HL-60 (cell line): Measurements from ENCODE around the gene PABPC1L.

Experiments
- DNase-seq, 2 experiments: peaks; one replicate each; pipeline ENCODE4 v3.0.0-alpha.2; 2010 to 2020; ENCODE audit warnings: low read depth in 1 of 2, low spot score in 1 of 2
- H3K27ac ChIP-seq: fragments of 250-450 bp; sonication (Bioruptor Pico); replicated peaks from 2 replicates; pipeline ENCODE4 v1.5.1; 2020; ENCODE audit warnings: mild to moderate bottlenecking, moderate library complexity
- H3K27me3 ChIP-seq: fragments of 250-450 bp; sonication (Bioruptor Pico); 2 replicates; pipeline ENCODE4 v1.5.1; 2021; ENCODE audit warnings: mild to moderate bottlenecking, moderate library complexity; ENCODE audit not compliant: insufficient read depth, poor library complexity, severe bottlenecking
- H3K4me3 ChIP-seq: replicated peaks from 2 replicates; pipeline ENCODE4 v1.5.1; 2011; ENCODE audit warnings: mild to moderate bottlenecking, control low read depth, low read length; ENCODE audit not compliant: insufficient read depth
- CTCF ChIP-seq: IDR thresholded peaks from one replicate; pipeline ENCODE4 v1.5.1; 2011; ENCODE audit warnings: low read length, control low read depth, inconsistent platforms; ENCODE audit not compliant: insufficient read depth
- GABPA ChIP-seq: IDR thresholded peaks from 2 replicates; pipeline ENCODE4 v1.6.1; 2012; ENCODE audit warnings: low read depth
- POLR2AphosphoS5 ChIP-seq: IDR thresholded peaks from 2 replicates; pipeline ENCODE4 v1.6.1; 2012; ENCODE audit warnings: low read depth
- REST ChIP-seq: IDR thresholded peaks from 2 replicates; pipeline ENCODE4 v1.6.1; 2012; ENCODE audit warnings: low read depth; ENCODE audit not compliant: insufficient replicate concordance
- SPI1 ChIP-seq: IDR thresholded peaks from 2 replicates; pipeline ENCODE4 v1.6.1; 2012; ENCODE audit warnings: low read depth, mild to moderate bottlenecking, borderline replicate concordance

The PABPC1L gene

GRCh38 chr20:44894959-44895358 lies 14.9 kb upstream of the PABPC1L start:
- TF ChIP-seq GABPA (no peak), POLR2AphosphoS5 (no peak)
- no peak for DNase-seq
- no peak overlapping the region; the same call in 1 of the 2 replicates for H3K27ac ChIP-seq
- H3K4me3 ChIP-seq, result no peak overlapping the region
- no peaks in the 10 kb centered on the region for H3K27me3 ChIP-seq

- H3K4me3 ChIP-seq, result 0 out of 2 replicates have a peak overlapping the region, but pooled peaks have one; percentile 13
- DNase-seq, result peak; percentile 67 to 73
- H3K27ac ChIP-seq, result peak overlapping the region; percentile 60
- TF ChIP-seq SPI1 (peak; percentile 58; the same call in 1 of the 2 replicates), GABPA (0 out of 2 replicates have a peak, but pooled peaks have one; percentile 18), POLR2AphosphoS5 (no peak)
- no peaks in the 10 kb centered on the region for H3K27me3 ChIP-seq
Measured at GRCh38 chr20:44896583-44896982, 13.3 kb upstream of the PABPC1L start.

- no peak for DNase-seq
- Histone ChIP-seq H3K27me3 (no peaks in the 10 kb centered on the region), H3K27ac (peak overlapping the region; percentile 60), H3K4me3 (0 out of 2 replicates have a peak overlapping the region, but pooled peaks have one; percentile 13)
- TF ChIP-seq SPI1, result no peak
- TF ChIP-seq POLR2AphosphoS5, result no peak
Measured at GRCh38 chr20:44897133-44897532, 12.7 kb upstream of the PABPC1L start.

- DNase-seq, result no peak
- Histone ChIP-seq H3K27me3 (no peaks in the 10 kb centered on the region), H3K4me3 (no peak overlapping the region), H3K27ac (no peak overlapping the region)
- TF ChIP-seq SPI1 (no peak), GABPA (no peak), REST (no peak), CTCF (no peak), POLR2AphosphoS5 (no peak)
Measured at GRCh38 chr20:44900231-44900854, 9.5 kb upstream of the PABPC1L start.

GRCh38 chr20:44901974-44902373 lies 7.9 kb upstream of the PABPC1L start:
- no peaks in the 10 kb centered on the region for H3K27me3 ChIP-seq
- DNase-seq, result no peak
- H3K4me3 ChIP-seq, result no peak overlapping the region
- H3K27ac ChIP-seq, result no peak overlapping the region
- TF ChIP-seq CTCF, result no peak
- TF ChIP-seq REST, result no peak
- no peak for TF ChIP-seq SPI1
- no peak for TF ChIP-seq POLR2AphosphoS5
- no peak for TF ChIP-seq GABPA
